HG03060 (cell line): ENCODE measurements around the gene VEZT.
"Not testable (repeated sequence)": the region's sequence is repeated elsewhere in the genome, so short reads cannot be mapped to it uniquely, and the experiment has no call there.

Source experiments
- ATAC-seq: cut with Tn5 transposase; IDR thresholded peaks from one replicate; pipeline ENCODE4 v1.9.1; 2021; ENCODE audit warnings: low read depth, moderate number of reproducible peaks; ENCODE audit not compliant: unreplicated experiment

The VEZT gene

GRCh38 chr12:95217377-95218149 lies at the start of gene VEZT, which contains the start of gene FGD6:
VEZT (plus strand) TSS chr12:95217807; CDS start chr12:95217851, 44 bp downstream.
FGD6 (minus strand) TSS chr12:95217467; CDS start chr12:95217240, 227 bp downstream.
- peak; percentile 88 for ATAC-seq

- ATAC-seq = no peak
Observed at GRCh38 chr12:95168746-95169145, 48.9 kb upstream of the VEZT start.

DNA sequence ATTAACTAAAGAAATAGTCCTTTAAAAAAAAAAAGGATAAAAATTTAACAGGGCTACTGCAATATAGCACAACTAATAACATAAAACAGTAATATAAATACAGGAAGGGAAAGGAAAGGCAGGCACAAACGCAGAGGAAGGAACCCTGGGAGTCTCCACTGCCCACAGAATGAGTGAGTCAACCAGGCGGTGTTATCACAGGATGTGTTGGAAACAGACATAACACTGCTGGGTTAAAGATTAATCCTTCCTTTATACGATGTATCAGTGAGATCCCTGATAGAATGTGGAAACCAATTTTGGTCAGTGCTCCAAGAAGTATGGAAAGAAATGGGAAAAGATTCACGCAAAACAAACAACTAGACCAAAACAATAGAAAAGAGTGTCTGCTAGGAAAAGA lies 48.2 kb upstream of the VEZT start:
- no peak for ATAC-seq

- ATAC-seq = no peak
Observed at GRCh38 chr12:95173392-95174251, 44.0 kb upstream of the VEZT start.

DNA sequence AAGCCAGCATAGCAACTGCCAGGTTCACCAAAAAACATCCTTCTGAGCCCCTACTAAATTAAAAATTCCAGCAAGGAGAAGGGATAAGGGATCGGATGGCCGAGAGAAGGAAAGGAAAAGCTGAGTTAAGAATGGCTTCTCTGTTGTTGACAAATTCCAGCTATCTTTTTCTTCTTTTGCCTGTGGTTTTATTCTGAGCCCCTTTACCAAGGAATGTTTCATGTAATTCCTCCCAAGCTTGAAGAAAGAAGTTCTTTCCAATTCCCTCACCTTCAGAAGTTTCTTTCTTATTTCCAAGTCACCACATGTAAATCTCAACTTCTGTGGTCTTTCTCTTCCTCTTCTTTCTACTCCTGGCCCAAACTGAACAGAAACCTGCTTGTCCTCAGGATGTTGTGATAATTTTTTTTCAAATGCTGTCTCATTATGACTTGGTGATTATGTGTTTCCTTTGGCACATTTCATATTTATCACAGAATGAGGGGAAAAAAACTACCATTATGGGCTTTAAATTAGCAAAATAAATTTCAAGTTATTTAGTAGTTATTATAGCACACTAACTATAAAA lies 40.3 kb upstream of the VEZT start:
- ATAC-seq = no peak

DNA sequence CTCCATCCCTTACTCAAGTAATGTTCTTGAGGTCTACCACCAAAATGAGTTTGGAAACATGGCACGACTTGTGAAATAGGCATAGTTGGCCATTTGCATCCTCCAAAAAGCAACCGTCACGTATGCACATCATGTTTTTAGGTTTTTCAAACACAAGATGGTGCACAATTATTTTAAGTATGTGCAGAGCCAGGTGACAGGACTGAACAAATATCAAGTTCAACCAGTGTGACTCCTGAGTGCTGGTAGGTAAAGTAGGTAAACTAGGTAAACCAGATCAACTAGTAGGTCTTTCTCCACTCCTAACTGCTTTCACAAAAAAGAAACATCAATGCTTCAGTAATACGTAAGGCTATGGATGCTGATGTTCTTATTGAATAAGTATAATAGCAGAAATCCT lies 39.5 kb upstream of the VEZT start:
- no peak for ATAC-seq

GRCh38 chr12:95179011-95179410 lies 38.6 kb upstream of the VEZT start:
- ATAC-seq = no peak

- ATAC-seq = no peak
Observed at GRCh38 chr12:95181103-95181502, 36.5 kb upstream of the VEZT start.

DNA sequence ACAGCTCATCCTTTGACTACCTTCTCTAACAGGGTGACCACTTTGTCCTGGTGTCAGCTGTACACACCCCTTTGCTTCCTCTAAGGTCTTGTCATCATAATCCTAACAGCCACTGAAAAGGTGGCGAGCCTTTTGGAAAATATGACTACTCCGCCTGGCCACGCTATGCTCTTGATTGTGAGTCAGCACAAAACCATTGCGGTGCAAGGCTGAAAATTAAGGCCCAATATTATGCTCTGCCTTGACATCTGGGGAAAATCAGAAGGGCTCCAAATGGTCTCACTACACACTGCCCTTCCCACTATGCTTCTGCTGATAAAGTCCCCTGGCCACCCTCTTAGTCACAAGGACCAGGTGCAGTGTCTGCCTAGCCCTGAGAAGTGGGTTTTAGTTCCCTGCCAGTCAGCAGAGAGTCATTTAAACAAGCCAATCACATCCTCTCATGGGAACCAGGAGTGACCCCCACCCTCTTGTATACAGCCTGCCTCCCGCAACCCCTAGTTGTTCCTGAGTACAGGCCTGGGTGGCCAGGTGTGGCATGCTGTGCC lies 34.7 kb upstream of the VEZT start:
- no peak for ATAC-seq

GRCh38 chr12:95184121-95184520 lies 33.5 kb upstream of the VEZT start:
- ATAC-seq = no peak

GRCh38 chr12:95185072-95185471 lies 32.5 kb upstream of the VEZT start:
- ATAC-seq = no peak

DNA sequence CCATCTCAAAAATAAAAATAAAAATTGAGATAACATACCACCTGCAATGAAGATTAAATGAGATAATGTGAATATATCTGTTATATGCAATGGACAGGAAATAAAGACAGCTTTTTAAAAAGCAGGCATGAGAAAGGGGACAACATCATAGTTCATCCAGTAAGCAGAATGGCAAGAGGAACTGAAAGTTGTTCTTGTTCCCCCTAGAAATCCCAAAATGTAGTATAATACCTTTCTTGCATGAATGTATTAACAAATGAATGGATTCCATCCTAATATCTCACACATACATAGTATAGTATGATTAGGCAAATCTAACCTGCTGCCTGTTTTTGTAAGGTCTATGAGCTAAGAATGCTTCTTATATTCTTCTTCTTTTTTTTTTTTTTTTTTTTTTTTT lies 31.8 kb upstream of the VEZT start:
- ATAC-seq = no peak

GRCh38 chr12:95187865-95188415 lies 29.7 kb upstream of the VEZT start:
- ATAC-seq = no peak

DNA sequence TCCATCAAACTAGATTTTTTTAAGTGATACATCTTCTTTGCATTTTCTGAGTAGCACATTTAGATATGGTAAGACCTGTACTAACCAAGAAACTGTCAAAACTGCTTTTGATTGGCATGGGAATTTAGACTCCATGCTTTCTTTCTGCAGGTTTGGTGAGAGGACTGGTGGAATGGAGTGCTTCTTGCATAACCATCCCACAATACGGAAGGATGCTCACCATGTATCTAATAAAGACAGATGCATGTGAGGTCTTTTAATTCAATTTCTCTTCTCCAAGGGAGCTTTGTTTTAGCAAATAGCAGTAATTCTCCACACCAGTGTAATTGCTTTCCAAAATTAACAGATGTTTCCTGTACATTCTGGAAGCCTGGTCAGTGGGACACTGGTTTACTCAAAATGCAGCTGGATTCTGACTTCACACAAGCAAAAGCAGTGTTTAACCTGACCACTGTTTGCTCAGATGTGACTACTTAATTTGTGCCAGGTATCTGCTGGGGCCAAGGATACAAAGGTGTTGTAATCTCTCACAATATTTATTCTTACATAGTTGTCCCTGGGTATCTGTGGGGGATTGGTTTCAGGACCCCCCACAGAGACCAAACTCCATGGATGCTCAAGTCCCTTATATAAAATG lies 26.4 kb upstream of the VEZT start:
- ATAC-seq = no peak

DNA sequence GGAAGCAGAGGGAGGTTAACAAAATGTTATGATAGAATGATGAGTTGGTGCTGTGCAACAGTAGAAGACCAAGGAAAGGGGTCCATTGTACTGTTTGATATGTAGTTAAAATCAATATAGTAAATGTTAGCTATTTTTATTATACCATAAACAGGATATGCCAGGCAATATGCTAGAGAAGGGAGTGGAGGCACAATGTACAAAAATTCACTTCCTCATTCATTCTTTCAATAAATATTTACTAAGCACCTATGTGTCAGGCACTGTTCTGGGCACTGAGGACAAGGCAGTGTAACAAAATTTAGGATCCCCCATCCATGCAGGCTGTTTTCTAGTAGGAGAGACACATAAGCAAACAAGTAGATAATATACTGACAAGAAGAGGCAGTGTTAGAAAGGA lies 25.3 kb upstream of the VEZT start:
- ATAC-seq = no peak

- ATAC-seq = no peak
Observed at GRCh38 chr12:95193139-95193538, 24.5 kb upstream of the VEZT start.

DNA sequence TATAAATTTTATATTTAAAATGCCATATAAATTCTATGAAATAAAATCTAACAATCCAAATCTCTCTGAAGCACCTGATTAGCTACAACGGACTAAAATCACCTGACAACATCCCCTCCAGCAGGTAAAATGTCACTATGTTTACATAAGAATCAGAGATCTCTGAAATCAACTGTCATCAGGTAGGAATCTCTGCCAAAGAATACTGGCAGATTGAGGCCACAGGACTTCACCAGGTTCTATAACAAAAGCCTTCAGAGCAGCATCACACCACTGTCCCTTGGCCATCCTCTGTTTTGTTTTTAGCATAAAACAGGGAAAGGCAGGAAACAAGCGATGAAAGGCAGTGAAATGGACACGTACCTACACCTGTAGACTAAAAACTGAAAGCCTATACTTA lies 22.5 kb upstream of the VEZT start:
- ATAC-seq = no peak

- ATAC-seq = not testable (repeated sequence)
Observed at GRCh38 chr12:95196875-95197569, 20.6 kb upstream of the VEZT start.

GRCh38 chr12:95197636-95198035 lies 20.0 kb upstream of the VEZT start:
- no peak for ATAC-seq

DNA sequence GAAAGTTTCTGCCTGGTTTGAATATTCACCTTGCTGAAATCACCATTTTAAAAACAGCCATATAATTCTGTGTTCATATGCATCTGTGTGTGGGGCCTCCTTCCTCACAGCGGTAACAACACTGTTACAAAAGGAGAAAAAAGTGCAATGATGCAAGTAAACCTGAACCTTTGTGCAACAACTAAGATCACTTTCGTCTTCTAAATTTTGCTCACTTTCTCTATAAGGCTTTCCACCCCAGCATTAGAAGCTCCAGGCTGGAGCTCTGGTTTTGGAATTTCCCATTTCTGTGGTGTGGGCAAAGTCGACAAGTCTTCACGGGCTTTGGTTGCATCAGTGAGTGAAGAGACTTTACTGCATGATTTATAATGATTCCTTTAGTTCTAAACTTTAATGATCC lies 18.7 kb upstream of the VEZT start:
- ATAC-seq = no peak
